Breast epithelium (tissue), 3 donors: ENCODE measurements around the gene RALGPS1.

Experiments
- CTCF ChIP-seq, 3 donors: fragments of 450-650 bp; IDR thresholded peaks; one replicate each; pipeline ENCODE4 v1.5.1; 2016 to 2017; ENCODE audit warnings: antibody characterized with exemption in 3 of 3, mild to moderate bottlenecking in 3 of 3, moderate library complexity in 3 of 3
- POLR2AphosphoS5 ChIP-seq, 3 donors: sonication (generic); formaldehyde crosslinking; IDR thresholded peaks; one replicate each; pipeline ENCODE4 v1.6.1; 2017; ENCODE audit warnings: antibody characterized with exemption in 3 of 3

- TF ChIP-seq CTCF (IDR thresholded peaks at IDR 0.05) (no peak), POLR2AphosphoS5 (IDR thresholded peaks at IDR 0.05) (no peak)
Measured at GRCh38 chr9:126906091-126906490, 8.5 kb upstream of the RALGPS1 start.
